ENCODE measurements around the gene SPEM2. TPM values are rescaled to one million over a fixed set of nuclear protein-coding genes. Genes with fewer than 3 reads are reported as not detected.

The SPEM2 gene
- total RNA-seq, 6 experiments from 2014 or later = not detected

DNA sequence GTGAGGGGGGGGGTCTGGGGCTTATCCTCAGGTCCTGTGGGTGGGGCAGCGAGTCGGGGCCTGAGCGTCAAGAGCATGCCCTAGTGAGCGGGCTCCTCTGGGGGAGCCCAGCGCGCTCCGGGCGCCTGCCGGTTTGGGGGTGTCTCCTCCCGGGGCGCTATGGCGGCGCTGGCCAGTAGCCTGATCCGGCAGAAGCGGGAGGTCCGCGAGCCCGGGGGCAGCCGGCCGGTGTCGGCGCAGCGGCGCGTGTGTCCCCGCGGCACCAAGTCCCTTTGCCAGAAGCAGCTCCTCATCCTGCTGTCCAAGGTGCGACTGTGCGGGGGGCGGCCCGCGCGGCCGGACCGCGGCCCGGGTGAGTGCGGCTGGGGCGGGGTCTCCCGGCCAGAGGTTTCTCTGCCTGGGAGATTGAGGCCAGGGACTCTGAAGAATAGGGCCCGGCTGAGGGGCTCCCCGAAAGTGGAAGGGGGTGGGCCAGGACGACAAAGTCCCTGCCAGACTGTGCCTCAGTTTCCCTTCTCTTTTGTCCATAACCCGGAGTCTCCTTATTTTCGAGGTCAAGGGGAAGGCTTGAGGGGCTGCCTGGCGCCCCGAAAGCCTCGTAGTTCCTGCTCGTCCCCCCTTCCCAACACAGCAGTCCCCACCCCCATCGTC, 14.2 kb downstream of the SPEM2 start, which contains the start of gene FGF11:
Gene FGF11, plus strand, starts transcription at position 51 of the 651 bp plus-strand sequence. Its CDS starts 109 bp downstream, at position 160.
- Histone ChIP-seq H3K4me3 (peak within 1 kb of the TSS; percentile 31 to 36 (median 33)), H3K9me3 (no peaks in the 10 kb centered on the region), H3K4me1 (peaks cover 0 to 44% (median 14%) of the 10 kb centered on the region in 4 donors), H3K27me3 (no peaks in the 10 kb centered on the region), H3K27ac (no peak within 1 kb of the TSS), H3K36me3 (no peaks in the 10 kb centered on the region)
- 15% methylated on average over 17 of the region's 50 CpGs for WGBS (ENCODE audit: insufficient coverage, low coverage, low lambda C conversion rate, missing lambda C conversion rate)
- TF ChIP-seq CTCF (IDR thresholded peaks at IDR 0.05) (no peak), POLR2A (IDR thresholded peaks at IDR 0.05) (no peak)
- no peak for ATAC-seq
- peak in 1 of 3 donors; percentile 55 for DNase-seq
- intact Hi-C loops (cut with DNase I) = loop anchor here in 1 of 2 donors (5.0 kb wide), 1 partner anchor 82 kb away; the partner anchor contains the start of gene TMEM95

GRCh38 chr17:7440113-7440833, 14.9 kb downstream of the SPEM2 start:
- 1% methylated on average over 28 of the region's 46 CpGs for WGBS (ENCODE audit: insufficient coverage, low coverage, low lambda C conversion rate, missing lambda C conversion rate)
- ATAC-seq (no peak), DNase-seq (peak in 2 of 3 donors; percentile 68 to 69)
- Histone ChIP-seq H3K27me3 (no peaks in the 10 kb centered on the region), H3K27ac (no peak overlapping the region), H3K36me3 (no peaks in the 10 kb centered on the region), H3K4me1 (peaks cover 0 to 44% (median 14%) of the 10 kb centered on the region in 4 donors), H3K4me3 (peak overlapping the region; percentile 31 to 36 (median 33)), H3K9me3 (no peaks in the 10 kb centered on the region)
- intact Hi-C loops (cut with DNase I) = no loop called here
- TF ChIP-seq CTCF (IDR thresholded peaks at IDR 0.05) = no peak
- no peak for TF ChIP-seq POLR2A (IDR thresholded peaks at IDR 0.05)

DNA sequence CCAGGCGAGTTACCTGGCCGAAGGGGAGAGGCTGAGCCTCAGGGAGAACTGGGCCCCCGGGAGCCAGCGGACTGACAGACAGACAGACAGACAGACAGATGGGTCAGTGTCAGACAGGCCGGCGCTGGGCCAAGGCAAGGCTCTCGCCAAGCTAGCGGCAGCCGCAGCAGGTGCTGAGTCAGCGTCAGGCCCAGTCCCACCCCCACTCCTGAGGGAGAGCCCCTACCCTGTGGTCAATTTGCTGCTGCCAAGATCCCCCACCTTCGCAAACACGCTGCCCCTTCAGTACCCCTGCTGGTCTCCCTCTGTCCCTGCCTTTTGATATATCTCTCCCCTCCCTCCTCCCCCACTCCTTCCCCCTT, 15.4 kb downstream of the SPEM2 start:
- peak; percentile 81 to 83 (median 82) for DNase-seq
- ATAC-seq = peak in 3 of 4 donors; percentile 15 to 30 (median 19)
- Histone ChIP-seq H3K27ac (no peak overlapping the region), H3K36me3 (no peaks in the 10 kb centered on the region), H3K27me3 (no peaks in the 10 kb centered on the region), H3K4me3 (peak overlapping the region; percentile 31 to 36 (median 33)), H3K4me1 (peaks cover 0 to 40% (median 12%) of the 10 kb centered on the region in 4 donors), H3K9me3 (no peaks in the 10 kb centered on the region)
- WGBS (ENCODE audit: insufficient coverage, low coverage, low lambda C conversion rate, missing lambda C conversion rate) = 4% methylated on average over 7 of the region's 12 CpGs
- intact Hi-C loops (cut with DNase I) = no loop called here
- TF ChIP-seq POLR2A (IDR thresholded peaks at IDR 0.05) = no peak
- TF ChIP-seq CTCF (IDR thresholded peaks at IDR 0.05) = no peak

GRCh38 chr17:7441266-7441665, 15.8 kb downstream of the SPEM2 start:
- ATAC-seq (no peak), DNase-seq (no peak)
- peaks cover 0 to 35% (median 10%) of the 10 kb centered on the region in 4 donors for H3K4me1 ChIP-seq
- TF ChIP-seq POLR2A (IDR thresholded peaks at IDR 0.05) (no peak), CTCF (IDR thresholded peaks at IDR 0.05) (no peak)
- no peak overlapping the region for H3K27ac ChIP-seq
- H3K4me3 ChIP-seq = no peak overlapping the region
- H3K36me3 ChIP-seq = no peaks in the 10 kb centered on the region
- H3K27me3 ChIP-seq = no peaks in the 10 kb centered on the region
- WGBS (ENCODE audit: insufficient coverage, low coverage, low lambda C conversion rate, missing lambda C conversion rate) = 87% methylated on average over 7 of the region's 7 CpGs
- no peaks in the 10 kb centered on the region for H3K9me3 ChIP-seq
- intact Hi-C loops (cut with DNase I) = no loop called here
